RWPE2 (cell line): ENCODE data around the gene RNFT2.

Experiments
- ATAC-seq: fragments of 200-7000 bp; cut with Tn5 transposase; 3 replicates; pipeline ENCODE4 v1.9.1; 2021; ENCODE audit warnings: low read depth
- DNase-seq: peaks from one replicate; pipeline ENCODE4 v3.0.0-alpha.2; 2020; ENCODE audit warnings: low spot score
- H3K27ac ChIP-seq: fragments of 450-650 bp; 2 replicates; pipeline ENCODE4 v1.5.1; 2017; ENCODE audit warnings: mild to moderate bottlenecking; ENCODE audit not compliant: poor library complexity, severe bottlenecking
- H3K27me3 ChIP-seq: fragments of 250-450 bp; sonication (Bioruptor Pico); 2 replicates; pipeline ENCODE4 v1.5.1; 2021; ENCODE audit warnings: mild to moderate bottlenecking, moderate library complexity; ENCODE audit not compliant: insufficient read depth, poor library complexity, severe bottlenecking
- H3K36me3 ChIP-seq: fragments of 250-450 bp; sonication (Bioruptor Pico); 2 replicates; pipeline ENCODE4 v1.5.1; 2020; ENCODE audit warnings: low read depth, mild to moderate bottlenecking, moderate library complexity
- H3K4me1 ChIP-seq: fragments of 250-450 bp; sonication (Bioruptor Pico); 2 replicates; pipeline ENCODE4 v1.5.1; 2021; ENCODE audit warnings: mild to moderate bottlenecking, moderate library complexity; ENCODE audit not compliant: insufficient read depth, poor library complexity, severe bottlenecking
- H3K4me3 ChIP-seq: fragments of 250-450 bp; sonication (Bioruptor Pico); 2 replicates; pipeline ENCODE4 v1.5.1; 2021; ENCODE audit warnings: mild to moderate bottlenecking, moderate library complexity; ENCODE audit not compliant: severe bottlenecking
- H3K9me3 ChIP-seq: fragments of 250-450 bp; sonication (Bioruptor Pico); 2 replicates; pipeline ENCODE4 v1.5.1; 2021; ENCODE audit warnings: mild to moderate bottlenecking, moderate library complexity; ENCODE audit not compliant: severe bottlenecking
- CTCF ChIP-seq: fragments of 450-650 bp; IDR thresholded peaks from one replicate; pipeline ENCODE4 v1.5.1; 2017; ENCODE audit warnings: mild to moderate bottlenecking, moderate library complexity; ENCODE audit not compliant: poor library complexity, severe bottlenecking

Gene RNFT2

GRCh38 chr12:116726694-116727093 lies 11.4 kb upstream of the RNFT2 start:
- DNase-seq (no peak), ATAC-seq (no peak)
- no peaks in the 10 kb centered on the region for H3K9me3 ChIP-seq
- H3K4me3 ChIP-seq, result no peak overlapping the region
- no peak for TF ChIP-seq CTCF
- H3K4me1 ChIP-seq, result no peaks in the 10 kb centered on the region
- no peaks in the 10 kb centered on the region for H3K27me3 ChIP-seq
- no peak overlapping the region for H3K27ac ChIP-seq
- peaks cover 10% of the 10 kb centered on the region for H3K36me3 ChIP-seq

GRCh38 chr12:116727261-116727660 lies 10.9 kb upstream of the RNFT2 start:
- Histone ChIP-seq H3K27me3 (no peaks in the 10 kb centered on the region), H3K9me3 (no peaks in the 10 kb centered on the region), H3K4me1 (no peaks in the 10 kb centered on the region), H3K27ac (no peak overlapping the region), H3K4me3 (no peak overlapping the region), H3K36me3 (peaks cover 10% of the 10 kb centered on the region)
- no peak for TF ChIP-seq CTCF
- ATAC-seq (no peak), DNase-seq (no peak)

GRCh38 chr12:116727891-116728290 lies 10.2 kb upstream of the RNFT2 start:
- Histone ChIP-seq H3K9me3 (no peaks in the 10 kb centered on the region), H3K36me3 (peaks cover 10% of the 10 kb centered on the region), H3K4me1 (no peaks in the 10 kb centered on the region), H3K27ac (no peak overlapping the region), H3K27me3 (no peaks in the 10 kb centered on the region), H3K4me3 (no peak overlapping the region)
- ATAC-seq, result no peak
- no peak for TF ChIP-seq CTCF
- DNase-seq, result no peak

- Histone ChIP-seq H3K4me1 (no peaks in the 10 kb centered on the region), H3K36me3 (peaks cover 21% of the 10 kb centered on the region), H3K9me3 (no peaks in the 10 kb centered on the region), H3K27me3 (no peaks in the 10 kb centered on the region), H3K4me3 (no peak overlapping the region), H3K27ac (no peak overlapping the region)
- DNase-seq, result no peak
- TF ChIP-seq CTCF, result no peak
- ATAC-seq, result no peak
Measured at GRCh38 chr12:116731801-116732200, 6.3 kb upstream of the RNFT2 start.

GRCh38 chr12:116734156-116734768 lies 3.9 kb upstream of the RNFT2 start:
- DNase-seq, result no peak
- Histone ChIP-seq H3K36me3 (peaks cover 20% of the 10 kb centered on the region), H3K9me3 (no peaks in the 10 kb centered on the region), H3K4me3 (no peak overlapping the region), H3K4me1 (no peaks in the 10 kb centered on the region), H3K27me3 (no peaks in the 10 kb centered on the region), H3K27ac (no peak overlapping the region)
- no peak for ATAC-seq
- TF ChIP-seq CTCF, result no peak
